Thoracic aorta (tissue), 2 donors: ENCODE results near the gene TCF7L2. TPM values are rescaled to one million over a fixed set of nuclear protein-coding genes. Genes with fewer than 3 reads are reported as not detected.

Experiments used
- ATAC-seq: fragments of 150-250 bp; one replicate; pipeline ENCODE4 v1.8.0; 2017; ENCODE audit warnings: low read depth; ENCODE audit not compliant: insufficient number of reproducible peaks, low FRiP score
- DNase-seq: peaks from one replicate; pipeline ENCODE4 v3.0.0-alpha.2; 2020; ENCODE audit warnings: low spot score
- H3K27ac ChIP-seq, 2 donors: fragments of 200-600 bp; sonication (generic); 1 replicate in 1 of 2; 2 replicates in 1 of 2; pipeline ENCODE4 v1.5.1; 2016; ENCODE audit warnings: mild to moderate bottlenecking in 2 of 2, moderate library complexity in 2 of 2
- H3K27me3 ChIP-seq: fragments of 200-600 bp; sonication (generic); replicated peaks from 2 replicates; pipeline ENCODE4 v1.6.0; 2016; ENCODE audit warnings: mild to moderate bottlenecking; ENCODE audit not compliant: insufficient read depth
- H3K36me3 ChIP-seq: fragments of 200-600 bp; sonication (generic); one replicate; pipeline ENCODE4 v1.5.1; 2016
- H3K4me1 ChIP-seq, 2 donors: fragments of 200-600 bp; sonication (generic); 1 replicate in 1 of 2; 2 replicates in 1 of 2; pipeline versions ENCODE4 v1.5.1 to v1.6.0; 2016; ENCODE audit warnings: low read depth in 2 of 2, mild to moderate bottlenecking in 1 of 2; ENCODE audit not compliant: control insufficient read depth in 1 of 2
- H3K4me3 ChIP-seq: fragments of 200-600 bp; sonication (generic); 2 replicates; pipeline ENCODE4 v1.5.1; 2016; ENCODE audit warnings: mild to moderate bottlenecking
- H3K9me3 ChIP-seq: fragments of 200-600 bp; sonication (generic); 2 replicates; pipeline ENCODE4 v1.5.1; 2016
- CTCF ChIP-seq: fragments of 200-600 bp; sonication (generic); IDR thresholded peaks from one replicate; pipeline ENCODE4 v1.5.1; 2019; ENCODE audit warnings: antibody characterized with exemption
- total RNA-seq, 2 donors: library from RNA; depleted of rRNA; stranded (reverse); fragments of >200 nt; gene quantifications; one replicate each; pipeline versions ENCODE4 v1.1.0 to v1.2.3, GENCODE V29; 2016

TCF7L2 gene
- total RNA-seq, 2 donors from 2014 or later, result 21.4 to 50.5 TPM

DNA sequence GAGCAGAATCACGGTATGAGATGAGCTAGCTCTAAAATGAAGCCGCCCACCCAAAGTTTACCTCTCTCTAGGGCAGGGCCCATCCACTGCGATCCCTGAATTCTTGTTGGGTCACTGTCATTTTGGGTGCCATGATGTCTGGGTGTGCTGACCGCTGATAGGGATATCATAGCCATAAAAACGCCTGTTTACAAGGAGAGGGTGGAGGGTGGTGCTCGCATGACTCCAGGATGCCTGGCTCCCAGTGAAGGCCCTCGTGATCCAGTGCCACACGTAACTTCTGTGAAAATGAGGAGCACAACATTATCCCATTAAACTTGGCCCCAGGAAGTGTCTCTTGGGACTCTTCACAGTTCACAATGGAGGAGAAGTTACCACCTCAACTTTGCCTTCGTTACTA, 139.5 kb downstream of the TCF7L2 start:
- Histone ChIP-seq H3K4me1 (peaks cover 14 to 37% of the 10 kb centered on the region in 2 donors), H3K4me3 (no peak overlapping the region), H3K36me3 (peaks cover 5% of the 10 kb centered on the region), H3K9me3 (no peaks in the 10 kb centered on the region), H3K27ac (no peak overlapping the region), H3K27me3 (no peaks in the 10 kb centered on the region)
- no peak for ATAC-seq
- no peak for DNase-seq
- no peak for TF ChIP-seq CTCF

DNA sequence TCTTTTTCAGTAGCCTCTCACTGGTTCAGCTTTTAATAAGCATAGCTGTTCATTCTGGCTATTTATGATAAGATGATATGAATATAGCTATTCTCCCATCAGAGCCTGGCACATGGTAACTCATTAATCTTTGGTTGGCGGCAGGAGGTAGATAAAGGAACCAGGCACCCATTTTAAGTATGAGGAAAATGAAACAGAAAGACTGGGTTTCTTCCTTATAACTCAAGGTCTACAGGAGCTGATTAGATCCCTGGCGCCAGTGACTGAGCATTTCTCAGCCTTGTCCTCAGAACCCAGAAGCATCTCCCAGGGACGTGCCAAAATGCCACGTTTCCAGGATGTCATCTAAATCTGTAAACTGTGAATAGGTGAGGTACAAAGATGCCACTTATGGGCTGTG, 141.9 kb downstream of the TCF7L2 start:
- no peaks in the 10 kb centered on the region for H3K27me3 ChIP-seq
- ATAC-seq, result no peak
- no peak for TF ChIP-seq CTCF
- H3K4me3 ChIP-seq, result no peak overlapping the region
- no peak for DNase-seq
- H3K27ac ChIP-seq, result no peak overlapping the region
- H3K4me1 ChIP-seq, result peaks cover 10 to 45% of the 10 kb centered on the region in 2 donors
- H3K9me3 ChIP-seq, result no peaks in the 10 kb centered on the region
- H3K36me3 ChIP-seq, result peaks cover 5% of the 10 kb centered on the region

- no peak for ATAC-seq
- H3K36me3 ChIP-seq, result peaks cover 5% of the 10 kb centered on the region
- DNase-seq, result no peak
- no peak overlapping the region for H3K27ac ChIP-seq
- no peaks in the 10 kb centered on the region for H3K27me3 ChIP-seq
- peaks cover 2 to 35% of the 10 kb centered on the region in 2 donors for H3K4me1 ChIP-seq
- H3K9me3 ChIP-seq, result no peaks in the 10 kb centered on the region
- TF ChIP-seq CTCF, result no peak
- H3K4me3 ChIP-seq, result no peak overlapping the region
These were observed 143.4 kb downstream of the TCF7L2 start for GRCh38 chr10:113093188-113094113.

DNA sequence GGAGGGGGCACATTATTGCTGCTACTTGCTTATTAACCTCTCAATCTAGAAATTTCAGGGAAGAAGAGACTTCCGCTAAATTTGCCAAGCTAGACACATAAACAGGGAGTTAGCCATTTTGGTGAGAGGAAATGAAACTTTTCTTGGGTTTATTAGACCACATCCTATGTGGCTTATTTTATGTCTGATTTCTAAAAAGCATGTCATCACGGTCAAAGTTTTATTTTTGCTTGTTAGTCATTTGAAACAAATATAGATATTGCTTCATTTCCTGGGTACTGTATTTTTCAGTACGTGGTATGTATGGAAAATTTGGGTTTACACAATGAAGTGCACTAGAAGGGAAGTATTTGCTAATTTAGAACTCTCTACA, 144.1 kb downstream of the TCF7L2 start:
- H3K4me1 ChIP-seq, result peaks cover 2 to 35% of the 10 kb centered on the region in 2 donors
- no peaks in the 10 kb centered on the region for H3K9me3 ChIP-seq
- no peak for ATAC-seq

More for the DNA sequence above, 144.1 kb downstream of the TCF7L2 start:
- Histone ChIP-seq H3K27me3 (no peaks in the 10 kb centered on the region), H3K36me3 (peaks cover 5% of the 10 kb centered on the region), H3K4me3 (no peak overlapping the region), H3K27ac (no peak overlapping the region)
- DNase-seq, result no peak
- no peak for TF ChIP-seq CTCF
